Ishikawa (cell line): Measurements from ENCODE around the gene MKKS.

Experiments used
- CEBPB ChIP-seq: IDR thresholded peaks from 2 replicates; pipeline ENCODE4 v1.6.1; 2012
- CREB1 ChIP-seq: IDR thresholded peaks from 2 replicates; pipeline ENCODE4 v1.6.1; 2012; ENCODE audit warnings: low read depth
- MAX ChIP-seq: IDR thresholded peaks from 2 replicates; pipeline ENCODE4 v1.6.1; 2012
- REST ChIP-seq: IDR thresholded peaks from 2 replicates; pipeline ENCODE4 v1.6.1; 2012; ENCODE audit warnings: low read depth, mild to moderate bottlenecking
- TEAD4 ChIP-seq: IDR thresholded peaks from 2 replicates; pipeline ENCODE4 v1.6.1; 2012
- YY1 ChIP-seq: IDR thresholded peaks from 2 replicates; pipeline ENCODE4 v1.6.1; 2012; ENCODE audit warnings: low read depth

- TF ChIP-seq CREB1 (no peak), CEBPB (no peak), MAX (no peak), YY1 (no peak), REST (no peak), TEAD4 (no peak)
Observed at GRCh38 chr20:10381477-10381876, 52.5 kb downstream of the MKKS start.
